HEK293 (cell line): ENCODE measurements around the gene IL1RAPL1.

ENCODE experiments used
- CTCF ChIA-PET: fragments of 350-600 bp; formaldehyde crosslinking; extraction: SDS; loops from one replicate; lab custom pipeline; 2021; ENCODE audit warnings: antibody characterized with exemption; lab: Yijun Ruan, JAX
- POLR2A ChIA-PET: fragments of 300-600 bp; formaldehyde crosslinking; extraction: SDS; loops from one replicate; lab custom pipeline; 2020; ENCODE audit warnings: antibody characterized with exemption, inconsistent platforms; lab: Yijun Ruan, JAX
- H3K27ac ChIP-seq: fragments of 200-500 bp; sonication (Bioruptor generic); 2 replicates; pipeline ENCODE4 v1.5.1; 2014; ENCODE audit warnings: low read depth, low read length, control low read depth, inconsistent platforms; ENCODE audit errors: extremely low read depth
- H3K36me3 ChIP-seq, 2 experiments: fragments of 200-500 bp in 1 of 2; sonication (Bioruptor generic) in 1 of 2; 1 replicate in 1 of 2; 2 replicates in 1 of 2; pipeline ENCODE4 v1.5.1; 2014 to 2017; ENCODE audit warnings: inconsistent platforms in 2 of 2, low read length in 2 of 2; ENCODE audit not compliant: control insufficient read depth in 2 of 2, insufficient read depth in 1 of 2
- H3K4me1 ChIP-seq: fragments of 200-500 bp; sonication (Bioruptor generic); 2 replicates; pipeline ENCODE4 v1.5.1; 2014; ENCODE audit warnings: mild to moderate bottlenecking, low read length, inconsistent platforms; ENCODE audit not compliant: control insufficient read depth, insufficient read depth
- H3K4me3 ChIP-seq: 2 replicates; pipeline ENCODE4 v1.5.1; 2011; ENCODE audit warnings: low read depth, mild to moderate bottlenecking, control low read depth, low read length, moderate library complexity
- H3K9me3 ChIP-seq: fragments of 200-500 bp; sonication (Bioruptor generic); 2 replicates; pipeline ENCODE4 v1.5.1; 2014; ENCODE audit warnings: low read depth, low read length, inconsistent platforms; ENCODE audit not compliant: control insufficient read depth, insufficient read depth
- EGR2 ChIP-seq: fragments of 450-650 bp; formaldehyde crosslinking; IDR thresholded peaks from 2 replicates; pipeline ENCODE4 v1.5.1; 2016; ENCODE audit warnings: low read depth, missing biosample characterization, missing genetic modification characterization
- ELK4 ChIP-seq: IDR thresholded peaks from 2 replicates; pipeline ENCODE4 v1.6.1; 2011; ENCODE audit warnings: mild to moderate bottlenecking, low read depth, low read length, borderline replicate concordance
- GLIS1 ChIP-seq: fragments of 450-650 bp; formaldehyde crosslinking; IDR thresholded peaks from 2 replicates; pipeline ENCODE4 v1.5.1; 2016; ENCODE audit warnings: missing biosample characterization, missing genetic modification characterization
- PRDM1 ChIP-seq: fragments of 450-650 bp; formaldehyde crosslinking; IDR thresholded peaks from 2 replicates; pipeline ENCODE4; 2016; ENCODE audit warnings: missing biosample characterization, missing genetic modification characterization
- PRDM2 ChIP-seq: fragments of 450-650 bp; formaldehyde crosslinking; IDR thresholded peaks from 2 replicates; pipeline ENCODE4 v1.5.1; 2016; ENCODE audit warnings: missing biosample characterization, missing genetic modification characterization, borderline replicate concordance
- SCRT2 ChIP-seq: fragments of 450-650 bp; formaldehyde crosslinking; IDR thresholded peaks from 2 replicates; pipeline ENCODE4 v1.5.1; 2016; ENCODE audit warnings: missing biosample characterization, missing genetic modification characterization
- SP7 ChIP-seq: fragments of 450-650 bp; formaldehyde crosslinking; IDR thresholded peaks from 2 replicates; pipeline ENCODE4 v1.5.1; 2016; ENCODE audit warnings: missing biosample characterization, missing genetic modification characterization
- TRIM28 ChIP-seq: IDR thresholded peaks from 2 replicates; pipeline ENCODE4 v1.6.1; 2011; ENCODE audit warnings: low read length, control low read depth, borderline replicate concordance
- ZIC2 ChIP-seq: fragments of 450-650 bp; formaldehyde crosslinking; IDR thresholded peaks from 2 replicates; pipeline ENCODE4 v1.5.1; 2016; ENCODE audit warnings: missing biosample characterization, missing genetic modification characterization
- ZNF10 ChIP-seq: fragments of 450-650 bp; formaldehyde crosslinking; IDR thresholded peaks from 2 replicates; pipeline ENCODE4 v1.5.1; 2017; ENCODE audit warnings: missing biosample characterization, missing genetic modification characterization
- ZNF112 ChIP-seq: fragments of 450-650 bp; formaldehyde crosslinking; IDR thresholded peaks from 2 replicates; pipeline ENCODE4 v1.5.0; 2017; ENCODE audit warnings: missing biosample characterization, missing genetic modification characterization
- ZNF133 ChIP-seq: fragments of 450-650 bp; formaldehyde crosslinking; IDR thresholded peaks from 2 replicates; pipeline ENCODE4 v1.5.1; 2016; ENCODE audit warnings: missing biosample characterization, missing genetic modification characterization
- ZNF140 ChIP-seq: fragments of 450-650 bp; formaldehyde crosslinking; IDR thresholded peaks from 2 replicates; pipeline ENCODE4 v1.5.1; 2016; ENCODE audit warnings: missing biosample characterization, missing genetic modification characterization
- ZNF169 ChIP-seq: fragments of 450-650 bp; formaldehyde crosslinking; IDR thresholded peaks from 2 replicates; pipeline ENCODE4 v1.5.1; 2016; ENCODE audit warnings: missing biosample characterization, missing genetic modification characterization
- ZNF174 ChIP-seq: fragments of 450-650 bp; formaldehyde crosslinking; IDR thresholded peaks from 2 replicates; pipeline ENCODE4 v1.5.0; 2017; ENCODE audit warnings: missing biosample characterization, mild to moderate bottlenecking, missing genetic modification characterization
- ZNF18 ChIP-seq: fragments of 450-650 bp; formaldehyde crosslinking; IDR thresholded peaks from 2 replicates; pipeline ENCODE4 v1.5.1; 2016; ENCODE audit warnings: missing biosample characterization, missing genetic modification characterization
- ZNF184 ChIP-seq: fragments of 450-650 bp; IDR thresholded peaks from 2 replicates; pipeline ENCODE4 v1.5.1; 2018; ENCODE audit warnings: missing biosample characterization, mild to moderate bottlenecking, missing genetic modification characterization
- ZNF223 ChIP-seq: fragments of 450-650 bp; formaldehyde crosslinking; IDR thresholded peaks from 2 replicates; pipeline ENCODE4 v1.5.1; 2016; ENCODE audit warnings: missing biosample characterization, missing genetic modification characterization
- ZNF354C ChIP-seq: fragments of 450-650 bp; formaldehyde crosslinking; IDR thresholded peaks from 2 replicates; pipeline ENCODE4 v1.5.1; 2016; ENCODE audit warnings: missing biosample characterization, missing genetic modification characterization, low read depth, borderline replicate concordance
- ZNF426 ChIP-seq: fragments of 450-650 bp; formaldehyde crosslinking; IDR thresholded peaks from 2 replicates; pipeline ENCODE4 v1.5.1; 2017; ENCODE audit warnings: missing biosample characterization, missing genetic modification characterization, mild to moderate bottlenecking, inconsistent platforms, moderate library complexity
- ZNF530 ChIP-seq: fragments of 450-650 bp; formaldehyde crosslinking; IDR thresholded peaks from 2 replicates; pipeline ENCODE4 v1.5.1; 2016; ENCODE audit warnings: low read depth, missing biosample characterization, missing genetic modification characterization
- ZNF561 ChIP-seq: fragments of 450-650 bp; IDR thresholded peaks from 2 replicates; pipeline ENCODE4 v1.5.1; 2018; ENCODE audit warnings: missing biosample characterization, missing genetic modification characterization, borderline replicate concordance
- ZNF600 ChIP-seq: fragments of 450-650 bp; formaldehyde crosslinking; IDR thresholded peaks from 2 replicates; pipeline ENCODE4 v1.5.1; 2016; ENCODE audit warnings: missing biosample characterization, missing genetic modification characterization
- ZNF610 ChIP-seq: fragments of 450-650 bp; formaldehyde crosslinking; IDR thresholded peaks from 2 replicates; pipeline ENCODE4 v1.5.1; 2016; ENCODE audit warnings: missing biosample characterization, missing genetic modification characterization, borderline replicate concordance
- ZNF624 ChIP-seq: fragments of 450-650 bp; formaldehyde crosslinking; IDR thresholded peaks from 2 replicates; pipeline ENCODE4 v1.5.1; 2017; ENCODE audit warnings: missing biosample characterization, missing genetic modification characterization
- ZNF658 ChIP-seq: fragments of 450-650 bp; formaldehyde crosslinking; IDR thresholded peaks from 2 replicates; pipeline ENCODE4; 2016; ENCODE audit warnings: missing biosample characterization, missing genetic modification characterization
- ZNF660 ChIP-seq: fragments of 450-650 bp; IDR thresholded peaks from 2 replicates; pipeline ENCODE4 v1.5.1; 2018; ENCODE audit warnings: missing biosample characterization, mild to moderate bottlenecking, missing genetic modification characterization
- ZNF677 ChIP-seq: fragments of 450-650 bp; IDR thresholded peaks from 2 replicates; pipeline ENCODE4 v1.5.0; 2018; ENCODE audit warnings: missing biosample characterization, mild to moderate bottlenecking, missing genetic modification characterization, moderate library complexity
- ZNF830 ChIP-seq: fragments of 450-650 bp; IDR thresholded peaks from 2 replicates; pipeline ENCODE4 v1.5.0; 2018; ENCODE audit warnings: missing biosample characterization, missing genetic modification characterization, low read depth, mild to moderate bottlenecking, moderate library complexity
- ZNF837 ChIP-seq: fragments of 450-650 bp; formaldehyde crosslinking; IDR thresholded peaks from 2 replicates; pipeline ENCODE4 v1.5.1; 2016; ENCODE audit warnings: missing biosample characterization, missing genetic modification characterization

Gene IL1RAPL1

GRCh38 chrX:29145316-29145715 is 558.1 kb downstream of the IL1RAPL1 start:
- Histone ChIP-seq H3K27ac (no peak overlapping the region), H3K4me3 (no peak overlapping the region), H3K4me1 (no peaks in the 10 kb centered on the region), H3K36me3 (no peaks in the 10 kb centered on the region), H3K9me3 (no peaks in the 10 kb centered on the region)
- ChIA-PET POLR2A (no interaction called here), CTCF (no interaction called here)
- TF ChIP-seq ZNF610, result no peak
- no peak for TF ChIP-seq ZNF830
- TF ChIP-seq ZNF10, result no peak
- TF ChIP-seq ZNF530 (tag by site-specific recombination), result no peak
- TF ChIP-seq ELK4, result no peak
- no peak for TF ChIP-seq ZNF174 (tag by site-specific recombination)
- no peak for TF ChIP-seq ZNF140
- no peak for TF ChIP-seq ZNF624 (tag by site-specific recombination)
- TF ChIP-seq TRIM28, result no peak
- TF ChIP-seq ZNF18 (tag by site-specific recombination), result no peak
- no peak for TF ChIP-seq PRDM1 (tag by site-specific recombination)
- no peak for TF ChIP-seq ZNF658 (tag by site-specific recombination)
- TF ChIP-seq ZIC2, result no peak
- no peak for TF ChIP-seq ZNF426 (tag by site-specific recombination)

GRCh38 chrX:29148511-29148910 is 561.3 kb downstream of the IL1RAPL1 start:
- Histone ChIP-seq H3K27ac (no peak overlapping the region), H3K9me3 (no peaks in the 10 kb centered on the region), H3K4me1 (no peaks in the 10 kb centered on the region)
- CTCF ChIA-PET, result no interaction called here
- TF ChIP-seq PRDM2 (tag by site-specific recombination), result no peak
- no peak for TF ChIP-seq SP7
- TF ChIP-seq ZNF133 (tag by site-specific recombination), result no peak
- no peak for TF ChIP-seq ZNF677
- TF ChIP-seq SCRT2 (tag by site-specific recombination), result no peak
- no peak for TF ChIP-seq GLIS1 (tag by site-specific recombination)
- TF ChIP-seq ZNF112 (tag by site-specific recombination), result no peak
- no peak for TF ChIP-seq ZNF561 (tag by site-specific recombination)
- TF ChIP-seq ZNF354C (tag by site-specific recombination), result no peak
- no peak for TF ChIP-seq ZNF530 (tag by site-specific recombination)
- no peak for TF ChIP-seq ZNF174 (tag by site-specific recombination)
- no peak for TF ChIP-seq ZNF184
- no peak for TF ChIP-seq EGR2 (tag by site-specific recombination)
- TF ChIP-seq ZNF837, result no peak
- no peak for TF ChIP-seq TRIM28
- TF ChIP-seq ZNF169 (tag by site-specific recombination), result no peak
- TF ChIP-seq ZNF600 (tag by site-specific recombination), result no peak
- TF ChIP-seq ZNF223, result no peak
- TF ChIP-seq ZNF660 (tag by site-specific recombination), result no peak
- TF ChIP-seq, all 188 proteins: peak for 0
- no peaks in the 10 kb centered on the region for H3K36me3 ChIP-seq
- POLR2A ChIA-PET, result no interaction called here
- no peak overlapping the region for H3K4me3 ChIP-seq
